Loucy (cell line): ENCODE data around the gene CIRBP.

Experiments used
- H2AFZ ChIP-seq: fragments of 200-600 bp; sonication (generic); 2 replicates; pipeline ENCODE4 v1.6.0; 2016; ENCODE audit warnings: antibody characterized with exemption, mild to moderate bottlenecking, low read length, moderate library complexity
- H3F3A ChIP-seq: fragments of 200-600 bp; 2 replicates; pipeline ENCODE4 v1.6.0; 2016; ENCODE audit warnings: antibody characterized with exemption, low read depth, mild to moderate bottlenecking
- H3K27me3 ChIP-seq: fragments of 200-600 bp; sonication (generic); 2 replicates; pipeline ENCODE4 v1.6.1; 2014; ENCODE audit warnings: low read length, mild to moderate bottlenecking; ENCODE audit not compliant: insufficient read depth, poor library complexity, severe bottlenecking
- H3K36me3 ChIP-seq: fragments of 200-600 bp; sonication (generic); 2 replicates; pipeline ENCODE4 v1.6.1; 2016; ENCODE audit warnings: low read length; ENCODE audit not compliant: insufficient read depth
- H3K4me1 ChIP-seq: fragments of 200-600 bp; sonication (generic); 2 replicates; pipeline ENCODE4 v1.5.1; 2014; ENCODE audit warnings: low read length, mild to moderate bottlenecking; ENCODE audit not compliant: insufficient read depth, poor library complexity, severe bottlenecking
- H3K4me2 ChIP-seq: fragments of 200-600 bp; sonication (generic); 2 replicates; pipeline ENCODE4 v1.6.0; 2014; ENCODE audit warnings: antibody characterized with exemption, low read length, low read depth, mild to moderate bottlenecking; ENCODE audit not compliant: poor library complexity, severe bottlenecking
- H3K4me3 ChIP-seq: fragments of 200-600 bp; sonication (generic); 2 replicates; pipeline ENCODE4 v1.5.1; 2014; ENCODE audit warnings: low read length, mild to moderate bottlenecking, mixed read lengths; ENCODE audit not compliant: poor library complexity, severe bottlenecking
- H3K79me2 ChIP-seq: fragments of 200-600 bp; sonication (generic); 2 replicates; pipeline ENCODE4 v1.6.1; 2014; ENCODE audit warnings: low read length; ENCODE audit not compliant: insufficient read depth
- H3K9ac ChIP-seq: fragments of 200-600 bp; sonication (generic); 2 replicates; pipeline ENCODE4 v1.6.0; 2014; ENCODE audit warnings: mild to moderate bottlenecking, low read depth, low read length, moderate library complexity; ENCODE audit not compliant: poor library complexity, severe bottlenecking
- H3K9me2 ChIP-seq: fragments of 200-600 bp; sonication (generic); replicated peaks from 2 replicates; pipeline ENCODE4 v1.6.1; 2016; ENCODE audit warnings: low read depth, low read length, mixed read lengths
- H3K9me3 ChIP-seq: fragments of 200-600 bp; sonication (generic); 2 replicates; pipeline ENCODE4 v1.6.1; 2014; ENCODE audit warnings: mild to moderate bottlenecking, antibody characterized with exemption, low read length, low read depth; ENCODE audit not compliant: insufficient read depth
- H4K20me1 ChIP-seq: fragments of 200-600 bp; sonication (generic); 2 replicates; pipeline ENCODE4 v1.6.0; 2014; ENCODE audit warnings: antibody characterized with exemption, low read length, mild to moderate bottlenecking; ENCODE audit not compliant: insufficient read depth, poor library complexity, severe bottlenecking
- CTCF ChIP-seq: fragments of 200-600 bp; sonication (generic); conservative IDR thresholded peaks from 2 replicates; pipeline ENCODE4 v1.5.1; 2014; ENCODE audit warnings: mild to moderate bottlenecking, antibody characterized with exemption, low read length
- EZH2phosphoT487 ChIP-seq: fragments of 200-600 bp; IDR thresholded peaks from 2 replicates; pipeline ENCODE4 v1.6.1; 2018; ENCODE audit warnings: antibody characterized with exemption, mild to moderate bottlenecking, moderate library complexity, borderline replicate concordance

CIRBP gene

GRCh38 chr19:1291761-1292418 lies 22.8 kb downstream of the CIRBP start:
- TF ChIP-seq CTCF (no peak), EZH2phosphoT487 (no peak)
- Histone ChIP-seq H3K4me2 (no peak overlapping the region), H2AFZ (no peak overlapping the region), H3K4me3 (no peak overlapping the region), H4K20me1 (no peaks in the 10 kb centered on the region), H3K9ac (no peak overlapping the region), H3K4me1 (no peaks in the 10 kb centered on the region), H3K79me2 (no peaks in the 10 kb centered on the region), H3F3A (no peaks in the 10 kb centered on the region), H3K36me3 (no peaks in the 10 kb centered on the region), H3K9me2 (no peaks in the 10 kb centered on the region), H3K9me3 (no peaks in the 10 kb centered on the region), H3K27me3 (no peaks in the 10 kb centered on the region)

- H3K27me3 ChIP-seq, result no peaks in the 10 kb centered on the region
- H4K20me1 ChIP-seq, result no peaks in the 10 kb centered on the region
- H3K79me2 ChIP-seq, result no peaks in the 10 kb centered on the region
- no peaks in the 10 kb centered on the region for H3K36me3 ChIP-seq
- no peak for TF ChIP-seq EZH2phosphoT487
- TF ChIP-seq CTCF, result no peak
- H2AFZ ChIP-seq, result no peak overlapping the region
- H3F3A ChIP-seq, result no peaks in the 10 kb centered on the region
- no peak overlapping the region for H3K9ac ChIP-seq
- H3K4me3 ChIP-seq, result no peak overlapping the region
- no peaks in the 10 kb centered on the region for H3K4me1 ChIP-seq
- H3K9me3 ChIP-seq, result no peaks in the 10 kb centered on the region
- no peak overlapping the region for H3K4me2 ChIP-seq
- H3K9me2 ChIP-seq, result no peaks in the 10 kb centered on the region
Observed at GRCh38 chr19:1292419-1293151, 23.5 kb downstream of the CIRBP start.

GRCh38 chr19:1293782-1294604 lies 24.9 kb downstream of the CIRBP start:
- TF ChIP-seq CTCF, result no peak
- no peak for TF ChIP-seq EZH2phosphoT487
- no peak overlapping the region for H3K9ac ChIP-seq
- H3K27me3 ChIP-seq, result no peaks in the 10 kb centered on the region

More at GRCh38 chr19:1293782-1294604, 24.9 kb downstream of the CIRBP start:
- H3K36me3 ChIP-seq, result no peaks in the 10 kb centered on the region
- no peak overlapping the region for H3K4me2 ChIP-seq
- no peaks in the 10 kb centered on the region for H3K79me2 ChIP-seq
- H4K20me1 ChIP-seq, result no peaks in the 10 kb centered on the region
- H3K4me1 ChIP-seq, result no peaks in the 10 kb centered on the region
- no peaks in the 10 kb centered on the region for H3K9me2 ChIP-seq
- no peak overlapping the region for H3K4me3 ChIP-seq
- no peaks in the 10 kb centered on the region for H3K9me3 ChIP-seq
- no peaks in the 10 kb centered on the region for H3F3A ChIP-seq
- H2AFZ ChIP-seq, result no peak overlapping the region
